HCT116 (cell line): ENCODE measurements around the gene SLK. TPM values are rescaled to one million over a fixed set of nuclear protein-coding genes. Genes with fewer than 3 reads are reported as not detected.
A peak's percentile ranks its signal among the peaks of the same experiment; 100 is the strongest.

Source experiments
- ATAC-seq: fragments of 200-7000 bp; cut with Tn5 transposase; 2 replicates; pipeline ENCODE4 v1.9.1; 2020; ENCODE audit warnings: mild to moderate bottlenecking, moderate library complexity
- BruUV-seq: library from RNA; stranded (reverse); fragments of 400-500 nt; replicated peaks from 2 replicates; lab custom pipeline; 2021; lab: Mats Ljungman, UMichigan
- CTCF ChIA-PET: fragments of 300-600 bp; sonication (Branson Sonifier 250); formaldehyde crosslinking; loops from one replicate; lab custom pipeline; 2021; ENCODE audit warnings: antibody characterized with exemption; lab: Charles Lee
- POLR2A ChIA-PET: fragments of 300-600, 350-600 bp; sonication (Branson Sonifier 250); formaldehyde crosslinking; loops from one replicate; lab custom pipeline; 2021; ENCODE audit warnings: antibody characterized with exemption; lab: Charles Lee
- RAD21 ChIA-PET, 2 experiments: fragments of 300-600 bp; sonication (Branson Sonifier 250); formaldehyde crosslinking; loops; one replicate each; lab custom pipeline; 2023; ENCODE audit warnings: low total read pairs in 2 of 2; ENCODE audit not compliant: uncharacterized antibody in 2 of 2, unreplicated experiment in 2 of 2, low non-redundant PET in 1 of 2; lab: Charles Lee
- DNase-seq: peaks from one replicate; pipeline ENCODE4 v3.0.0-alpha.2; 2010; ENCODE audit warnings: low read depth, low spot score
- H2AFZ ChIP-seq: fragments of 200-600 bp; shearing (Covaris generic), sonication (generic); 2 replicates; pipeline ENCODE4 v1.6.1; 2017; ENCODE audit warnings: low read depth, mixed run types, mixed read lengths, antibody characterized with exemption, low read length; ENCODE audit not compliant: poor library complexity, severe bottlenecking
- H3K27ac ChIP-seq: 2 replicates; pipeline ENCODE4 v1.5.1; 2012; ENCODE audit warnings: low read depth, low read length
- H3K27me3 ChIP-seq: fragments of 200-600 bp; sonication (generic); 2 replicates; pipeline ENCODE4 v1.6.1; 2016; ENCODE audit warnings: mixed run types, low read length, mixed read lengths; ENCODE audit not compliant: insufficient read depth
- H3K36me3 ChIP-seq, 2 experiments: fragments of 200-500 bp in 1 of 2; fragments of 200-600 bp in 1 of 2; sonication (Bioruptor generic) in 1 of 2; sonication (generic) in 1 of 2; 2 replicates each; pipeline versions ENCODE4 v1.5.1 to v1.6.1; 2014 to 2016; ENCODE audit warnings: low read length in 2 of 2, inconsistent platforms in 1 of 2, mixed read lengths in 1 of 2, mixed run types in 1 of 2; ENCODE audit not compliant: insufficient read depth in 2 of 2, control insufficient read depth in 1 of 2
- H3K4me1 ChIP-seq, 2 experiments: fragments of 200-600 bp in 1 of 2; sonication (generic) in 1 of 2; 2 replicates each; pipeline versions ENCODE4 v1.5.1 to v1.6.1; 2012 to 2017; ENCODE audit warnings: low read length in 2 of 2, inconsistent platforms in 1 of 2, mild to moderate bottlenecking in 1 of 2, mixed read lengths in 1 of 2, mixed run types in 1 of 2, moderate library complexity in 1 of 2; ENCODE audit not compliant: insufficient read depth in 2 of 2, control insufficient read depth in 1 of 2
- H3K4me2 ChIP-seq: fragments of 200-600 bp; sonication (generic); 2 replicates; pipeline ENCODE4 v1.6.1; 2017; ENCODE audit warnings: mixed run types, low read length, mixed read lengths
- H3K4me3 ChIP-seq, 2 experiments: fragments of 200-600 bp in 1 of 2; sonication (generic) in 1 of 2; replicated peaks in 1 of 2; 2 replicates each; pipeline ENCODE4 v1.5.1; 2011 to 2016; ENCODE audit warnings: low read length in 2 of 2, control low read depth in 1 of 2, low read depth in 1 of 2, mild to moderate bottlenecking in 1 of 2, mixed read lengths in 1 of 2, mixed run types in 1 of 2
- H3K79me2 ChIP-seq: fragments of 200-600 bp; sonication (generic); 2 replicates; pipeline ENCODE4 v1.6.1; 2017; ENCODE audit warnings: mild to moderate bottlenecking, mixed run types, low read length, moderate library complexity, mixed read lengths; ENCODE audit not compliant: insufficient read depth
- H3K9ac ChIP-seq: fragments of 200-600 bp; sonication (generic); 2 replicates; pipeline ENCODE4 v1.6.1; 2016; ENCODE audit warnings: low read length, mixed read lengths
- H3K9me2 ChIP-seq: fragments of 200-600 bp; sonication (generic), shearing (Covaris generic); 2 replicates; pipeline ENCODE4 v1.6.1; 2017; ENCODE audit warnings: mixed run types, mild to moderate bottlenecking, moderate library complexity; ENCODE audit not compliant: insufficient read depth
- H3K9me3 ChIP-seq, 2 experiments: fragments of 200-500 bp in 1 of 2; fragments of 200-600 bp in 1 of 2; sonication (Bioruptor generic) in 1 of 2; sonication (generic) in 1 of 2; 2 replicates each; pipeline ENCODE4 v1.6.1; 2014 to 2017; ENCODE audit warnings: low read length in 2 of 2, mixed read lengths in 2 of 2, inconsistent platforms in 1 of 2, low read depth in 1 of 2, mild to moderate bottlenecking in 1 of 2, mixed run types in 1 of 2, moderate library complexity in 1 of 2; ENCODE audit not compliant: control insufficient read depth in 1 of 2, insufficient read depth in 1 of 2
- H4K20me1 ChIP-seq: fragments of 200-600 bp; sonication (generic), shearing (Covaris generic); 2 replicates; pipeline ENCODE4 v1.6.1; 2017; ENCODE audit warnings: mixed run types, mild to moderate bottlenecking, moderate library complexity; ENCODE audit not compliant: insufficient read depth
- CBX3 ChIP-seq: IDR thresholded peaks from 2 replicates; pipeline ENCODE4 v1.6.1; 2012; ENCODE audit warnings: low read depth
- CTCF ChIP-seq, 3 experiments: fragments of 200-600 bp in 1 of 3; sonication (generic) in 1 of 3; IDR thresholded peaks in 2 of 3; conservative IDR thresholded peaks in 1 of 3; 2 replicates each; pipeline ENCODE4 v1.5.1; 2012 to 2017; ENCODE audit warnings: low read depth in 2 of 3, low read length in 2 of 3, antibody characterized with exemption in 1 of 3, borderline replicate concordance in 1 of 3, control low read depth in 1 of 3, mild to moderate bottlenecking in 1 of 3, mixed read lengths in 1 of 3, mixed run types in 1 of 3, moderate library complexity in 1 of 3; ENCODE audit not compliant: insufficient read depth in 1 of 3
- EGR1 ChIP-seq: IDR thresholded peaks from 2 replicates; pipeline ENCODE4 v1.6.1; 2012; ENCODE audit warnings: low read depth
- EZH2phosphoT487 ChIP-seq: fragments of 200-600 bp; IDR thresholded peaks from 2 replicates; pipeline ENCODE4 v1.6.1; 2018; ENCODE audit warnings: antibody characterized with exemption, borderline replicate concordance
- FOSL1 ChIP-seq: IDR thresholded peaks from 2 replicates; pipeline ENCODE4 v1.6.1; 2012; ENCODE audit warnings: low read depth
- RAD21 ChIP-seq: IDR thresholded peaks from 2 replicates; pipeline ENCODE4 v1.6.1; 2012; ENCODE audit warnings: low read depth, mild to moderate bottlenecking
- SP1 ChIP-seq: IDR thresholded peaks from 2 replicates; pipeline ENCODE4 v1.6.1; 2012; ENCODE audit warnings: low read depth
- ZBTB33 ChIP-seq: IDR thresholded peaks from 2 replicates; pipeline ENCODE4 v1.6.1; 2011; ENCODE audit warnings: mild to moderate bottlenecking, low read length, moderate library complexity; ENCODE audit not compliant: insufficient replicate concordance; ENCODE audit errors: extremely low read depth
- intact Hi-C: fragments of 100-400 bp; cut with micrococcal nuclease; formaldehyde crosslinking; loops from 2 replicates; pipeline ENCODE4 v1.10.0; 2022
- total RNA-seq: library from RNA; stranded (reverse); gene quantifications from one replicate; pipeline ENCODE4 v1.2.1, GENCODE V29; 2021; ENCODE audit not compliant: unreplicated experiment

SLK gene
- total RNA-seq, 1 experiment from 2014 or later: 44.2 TPM

DNA sequence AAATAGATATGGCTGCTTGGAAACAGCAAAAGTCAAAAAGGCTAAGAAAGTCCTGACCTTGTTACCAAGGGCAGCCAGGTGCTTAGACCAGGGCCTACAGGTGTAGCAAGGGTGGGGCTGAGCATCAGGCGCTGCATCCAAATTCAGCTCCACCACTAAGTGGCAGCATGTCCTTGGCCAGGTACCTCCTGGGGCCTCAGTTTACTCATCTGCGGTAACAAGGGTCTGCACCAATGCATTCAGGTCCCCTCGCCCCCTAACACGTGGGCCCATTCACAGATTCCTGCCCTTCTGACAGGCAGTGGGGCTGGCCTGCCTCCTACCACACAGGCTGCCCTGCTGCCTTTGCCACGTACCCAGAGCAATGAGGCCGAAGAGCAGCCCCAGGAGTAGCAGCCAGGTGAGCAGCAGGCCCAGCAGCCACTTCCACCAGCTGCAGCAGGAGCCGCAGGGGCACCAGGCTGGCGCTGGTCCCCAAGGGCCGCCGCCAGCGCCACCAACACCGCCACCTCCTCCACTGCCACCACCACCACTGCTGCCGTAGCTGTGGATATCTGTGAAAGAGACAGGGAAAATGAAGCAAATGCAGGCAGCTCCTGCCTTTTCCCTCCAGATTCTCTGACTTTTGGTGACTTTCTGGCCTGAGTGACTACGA is 89.8 kb downstream of the SLK start:
- H3K79me2 ChIP-seq: no peaks in the 10 kb centered on the region
- no peaks in the 10 kb centered on the region for H4K20me1 ChIP-seq
- no peak overlapping the region for H3K4me3 ChIP-seq
- peak; percentile 40 for DNase-seq
- no peaks in the 10 kb centered on the region for H3K27me3 ChIP-seq
- peak; percentile 93 for TF ChIP-seq RAD21
- TF ChIP-seq CBX3: peak; percentile 69; the same call in 1 of the 2 replicates
- TF ChIP-seq CTCF (IDR thresholded peaks at IDR 0.05 in 2 of 3, conservative IDR thresholded peaks at IDR 0.05 in 1 of 3; ENCODE audit: borderline replicate concordance in 1 of 3, insufficient read depth in 1 of 3, low read depth in 2 of 3, low read length in 2 of 3): peak; percentile 51 to 87 (median 63); a peak in 5 of 6 replicates
- TF ChIP-seq SP1: no peak
- no TSS peak for BruUV-seq
- H3K9ac ChIP-seq: no peak overlapping the region
- no peak overlapping the region for H3K4me2 ChIP-seq
- ChIA-PET CTCF (interaction anchor here (0.8 to 2.0 kb wide), 4 partner anchors 65 to 218 kb away, joined by 3 to 8 read pairs (median 4); partner anchors contain the start of gene SFR1), RAD21 (interaction anchor here in 1 of 2 experiments (1.0 kb wide), 1 partner anchor 566 kb away, joined by 3 read pairs; no protein-coding TSS in a partner anchor), POLR2A (no interaction called here)
- no peak overlapping the region for H3K27ac ChIP-seq
- H3K4me1 ChIP-seq: peaks cover 0 to 14% of the 10 kb centered on the region in 2 experiments; a peak in 1 of 4 replicates
- intact Hi-C loops: no loop called here
- no peaks in the 10 kb centered on the region for H3K9me3 ChIP-seq
- no peaks in the 10 kb centered on the region for H3K9me2 ChIP-seq
- no peaks in the 10 kb centered on the region for H3K36me3 ChIP-seq
- peak; percentile 78 for ATAC-seq
- no peak overlapping the region for H2AFZ ChIP-seq

GRCh38 chr10:104057717-104058116 is 90.8 kb downstream of the SLK start:
- DNase-seq (no peak), ATAC-seq (no peak)
- Histone ChIP-seq H3K4me1 (peaks cover 0 to 14% of the 10 kb centered on the region in 2 experiments; a peak in 1 of 4 replicates), H3K9ac (no peak overlapping the region), H4K20me1 (no peaks in the 10 kb centered on the region), H3K9me3 (no peaks in the 10 kb centered on the region), H3K27ac (no peak overlapping the region), H3K36me3 (no peaks in the 10 kb centered on the region), H3K27me3 (no peaks in the 10 kb centered on the region), H3K79me2 (no peaks in the 10 kb centered on the region), H3K4me3 (no peak overlapping the region), H3K4me2 (no peak overlapping the region), H3K9me2 (no peaks in the 10 kb centered on the region), H2AFZ (no peak overlapping the region)
- RAD21 ChIA-PET: no interaction called here
- CTCF ChIA-PET: interaction anchor here (1.5 to 2.9 kb wide), 3 partner anchors 64 to 217 kb away, joined by 4 to 11 read pairs (median 8); partner anchors contain the start of gene SFR1
- no TSS peak for BruUV-seq
- intact Hi-C loops: no loop called here
- TF ChIP-seq FOSL1 (no peak), EGR1 (no peak), ZBTB33 (no peak), SP1 (no peak), EZH2phosphoT487 (no peak), CTCF (IDR thresholded peaks at IDR 0.05 in 2 of 3, conservative IDR thresholded peaks at IDR 0.05 in 1 of 3; ENCODE audit: borderline replicate concordance in 1 of 3, insufficient read depth in 1 of 3, low read depth in 2 of 3, low read length in 2 of 3) (no peak)
- POLR2A ChIA-PET: no interaction called here
